HCT116 (cell line): ENCODE measurements around the gene GRIK4. TPM values are rescaled to one million over a fixed set of nuclear protein-coding genes. Genes with fewer than 3 reads are reported as not detected.

ENCODE experiments used
- ATAC-seq: fragments of 200-7000 bp; cut with Tn5 transposase; 2 replicates; pipeline ENCODE4 v1.9.1; 2020; ENCODE audit warnings: mild to moderate bottlenecking, moderate library complexity
- BruUV-seq: library from RNA; stranded (reverse); fragments of 400-500 nt; replicated peaks from 2 replicates; lab custom pipeline; 2021; lab: Mats Ljungman, UMichigan
- CTCF ChIA-PET: fragments of 300-600 bp; sonication (Branson Sonifier 250); formaldehyde crosslinking; loops from one replicate; lab custom pipeline; 2021; ENCODE audit warnings: antibody characterized with exemption; lab: Charles Lee
- POLR2A ChIA-PET: fragments of 300-600, 350-600 bp; sonication (Branson Sonifier 250); formaldehyde crosslinking; loops from one replicate; lab custom pipeline; 2021; ENCODE audit warnings: antibody characterized with exemption; lab: Charles Lee
- RAD21 ChIA-PET, 2 experiments: fragments of 300-600 bp; sonication (Branson Sonifier 250); formaldehyde crosslinking; loops; one replicate each; lab custom pipeline; 2023; ENCODE audit warnings: low total read pairs in 2 of 2; ENCODE audit not compliant: uncharacterized antibody in 2 of 2, unreplicated experiment in 2 of 2, low non-redundant PET in 1 of 2; lab: Charles Lee
- DNase-seq: peaks from one replicate; pipeline ENCODE4 v3.0.0-alpha.2; 2010; ENCODE audit warnings: low read depth, low spot score
- H2AFZ ChIP-seq: fragments of 200-600 bp; shearing (Covaris generic), sonication (generic); 2 replicates; pipeline ENCODE4 v1.6.1; 2017; ENCODE audit warnings: low read depth, mixed run types, mixed read lengths, antibody characterized with exemption, low read length; ENCODE audit not compliant: poor library complexity, severe bottlenecking
- H3K27ac ChIP-seq: 2 replicates; pipeline ENCODE4 v1.5.1; 2012; ENCODE audit warnings: low read depth, low read length
- H3K27me3 ChIP-seq: fragments of 200-600 bp; sonication (generic); 2 replicates; pipeline ENCODE4 v1.6.1; 2016; ENCODE audit warnings: mixed run types, low read length, mixed read lengths; ENCODE audit not compliant: insufficient read depth
- H3K36me3 ChIP-seq, 2 experiments: fragments of 200-500 bp in 1 of 2; fragments of 200-600 bp in 1 of 2; sonication (Bioruptor generic) in 1 of 2; sonication (generic) in 1 of 2; 2 replicates each; pipeline versions ENCODE4 v1.5.1 to v1.6.1; 2014 to 2016; ENCODE audit warnings: low read length in 2 of 2, inconsistent platforms in 1 of 2, mixed read lengths in 1 of 2, mixed run types in 1 of 2; ENCODE audit not compliant: insufficient read depth in 2 of 2, control insufficient read depth in 1 of 2
- H3K4me1 ChIP-seq, 2 experiments: fragments of 200-600 bp in 1 of 2; sonication (generic) in 1 of 2; 2 replicates each; pipeline versions ENCODE4 v1.5.1 to v1.6.1; 2012 to 2017; ENCODE audit warnings: low read length in 2 of 2, inconsistent platforms in 1 of 2, mild to moderate bottlenecking in 1 of 2, mixed read lengths in 1 of 2, mixed run types in 1 of 2, moderate library complexity in 1 of 2; ENCODE audit not compliant: insufficient read depth in 2 of 2, control insufficient read depth in 1 of 2
- H3K4me2 ChIP-seq: fragments of 200-600 bp; sonication (generic); 2 replicates; pipeline ENCODE4 v1.6.1; 2017; ENCODE audit warnings: mixed run types, low read length, mixed read lengths
- H3K4me3 ChIP-seq, 2 experiments: fragments of 200-600 bp in 1 of 2; sonication (generic) in 1 of 2; replicated peaks in 1 of 2; 2 replicates each; pipeline ENCODE4 v1.5.1; 2011 to 2016; ENCODE audit warnings: low read length in 2 of 2, control low read depth in 1 of 2, low read depth in 1 of 2, mild to moderate bottlenecking in 1 of 2, mixed read lengths in 1 of 2, mixed run types in 1 of 2
- H3K79me2 ChIP-seq: fragments of 200-600 bp; sonication (generic); 2 replicates; pipeline ENCODE4 v1.6.1; 2017; ENCODE audit warnings: mild to moderate bottlenecking, mixed run types, low read length, moderate library complexity, mixed read lengths; ENCODE audit not compliant: insufficient read depth
- H3K9ac ChIP-seq: fragments of 200-600 bp; sonication (generic); 2 replicates; pipeline ENCODE4 v1.6.1; 2016; ENCODE audit warnings: low read length, mixed read lengths
- H3K9me2 ChIP-seq: fragments of 200-600 bp; sonication (generic), shearing (Covaris generic); 2 replicates; pipeline ENCODE4 v1.6.1; 2017; ENCODE audit warnings: mixed run types, mild to moderate bottlenecking, moderate library complexity; ENCODE audit not compliant: insufficient read depth
- H3K9me3 ChIP-seq, 2 experiments: fragments of 200-500 bp in 1 of 2; fragments of 200-600 bp in 1 of 2; sonication (Bioruptor generic) in 1 of 2; sonication (generic) in 1 of 2; 2 replicates each; pipeline ENCODE4 v1.6.1; 2014 to 2017; ENCODE audit warnings: low read length in 2 of 2, mixed read lengths in 2 of 2, inconsistent platforms in 1 of 2, low read depth in 1 of 2, mild to moderate bottlenecking in 1 of 2, mixed run types in 1 of 2, moderate library complexity in 1 of 2; ENCODE audit not compliant: control insufficient read depth in 1 of 2, insufficient read depth in 1 of 2
- H4K20me1 ChIP-seq: fragments of 200-600 bp; sonication (generic), shearing (Covaris generic); 2 replicates; pipeline ENCODE4 v1.6.1; 2017; ENCODE audit warnings: mixed run types, mild to moderate bottlenecking, moderate library complexity; ENCODE audit not compliant: insufficient read depth
- CEBPB ChIP-seq: IDR thresholded peaks from 2 replicates; pipeline ENCODE4 v1.6.1; 2012; ENCODE audit warnings: low read depth
- CTCF ChIP-seq, 3 experiments: fragments of 200-600 bp in 1 of 3; sonication (generic) in 1 of 3; IDR thresholded peaks in 2 of 3; conservative IDR thresholded peaks in 1 of 3; 2 replicates each; pipeline ENCODE4 v1.5.1; 2012 to 2017; ENCODE audit warnings: low read depth in 2 of 3, low read length in 2 of 3, antibody characterized with exemption in 1 of 3, borderline replicate concordance in 1 of 3, control low read depth in 1 of 3, mild to moderate bottlenecking in 1 of 3, mixed read lengths in 1 of 3, mixed run types in 1 of 3, moderate library complexity in 1 of 3; ENCODE audit not compliant: insufficient read depth in 1 of 3
- EGR1 ChIP-seq: IDR thresholded peaks from 2 replicates; pipeline ENCODE4 v1.6.1; 2012; ENCODE audit warnings: low read depth
- ELF1 ChIP-seq: IDR thresholded peaks from 2 replicates; pipeline ENCODE4 v1.6.1; 2012; ENCODE audit warnings: low read depth, borderline replicate concordance
- EZH2 ChIP-seq: fragments of 200-600 bp; sonication (generic); IDR thresholded peaks from 2 replicates; pipeline ENCODE4 v1.6.1; 2017; ENCODE audit warnings: antibody characterized with exemption, mixed run types
- JUND ChIP-seq: IDR thresholded peaks from 2 replicates; pipeline ENCODE4 v1.6.1; 2012
- POLR2A ChIP-seq: IDR thresholded peaks from 2 replicates; pipeline ENCODE4 v1.7.0; 2011; ENCODE audit warnings: borderline replicate concordance; ENCODE audit not compliant: insufficient read depth, insufficient read length; ENCODE audit errors: extremely low read depth
- POLR2AphosphoS5 ChIP-seq: IDR thresholded peaks from 2 replicates; pipeline ENCODE4 v1.6.1; 2011; ENCODE audit warnings: mild to moderate bottlenecking, low read depth, low read length, moderate library complexity
- RAD21 ChIP-seq: IDR thresholded peaks from 2 replicates; pipeline ENCODE4 v1.6.1; 2012; ENCODE audit warnings: low read depth, mild to moderate bottlenecking
- SIN3A ChIP-seq: IDR thresholded peaks from 2 replicates; pipeline ENCODE4 v1.6.1; 2012; ENCODE audit warnings: low read depth
- SP1 ChIP-seq: IDR thresholded peaks from 2 replicates; pipeline ENCODE4 v1.6.1; 2012; ENCODE audit warnings: low read depth
- SRF ChIP-seq: IDR thresholded peaks from 2 replicates; pipeline ENCODE4 v1.6.1; 2012; ENCODE audit warnings: low read depth
- TCF7L2 ChIP-seq: IDR thresholded peaks from 2 replicates; pipeline ENCODE4 v1.7.0; 2011; ENCODE audit warnings: borderline replicate concordance, inconsistent platforms; ENCODE audit not compliant: insufficient read depth, insufficient read length; ENCODE audit errors: extremely low read depth
- intact Hi-C: fragments of 100-400 bp; cut with micrococcal nuclease; formaldehyde crosslinking; loops from 2 replicates; pipeline ENCODE4 v1.10.0; 2022
- total RNA-seq: library from RNA; stranded (reverse); gene quantifications from one replicate; pipeline ENCODE4 v1.2.1, GENCODE V29; 2021; ENCODE audit not compliant: unreplicated experiment

Gene GRIK4
- total RNA-seq, 1 experiment from 2014 or later = 0.52 TPM

- Histone ChIP-seq H3K36me3 (no peaks in the 10 kb centered on the region), H3K4me1 (no peaks in the 10 kb centered on the region), H3K27ac (no peak overlapping the region), H3K9me3 (no peaks in the 10 kb centered on the region), H3K79me2 (no peaks in the 10 kb centered on the region), H3K4me2 (no peak overlapping the region), H3K27me3 (peaks cover 17% of the 10 kb centered on the region), H2AFZ (no peak overlapping the region), H3K9ac (no peak overlapping the region), H3K9me2 (no peaks in the 10 kb centered on the region), H3K4me3 (no peak overlapping the region), H4K20me1 (no peaks in the 10 kb centered on the region)
- no TSS peak for BruUV-seq
- intact Hi-C loops = no loop called here
- DNase-seq (no peak), ATAC-seq (no peak)
- ChIA-PET RAD21 (no interaction called here), POLR2A (no interaction called here), CTCF (interaction anchor here (2.9 kb wide), 1 partner anchor 10 kb away, joined by 11 read pairs; no protein-coding TSS in a partner anchor)
- no peak for TF ChIP-seq SP1
- no peak for TF ChIP-seq CTCF (IDR thresholded peaks at IDR 0.05 in 2 of 3, conservative IDR thresholded peaks at IDR 0.05 in 1 of 3; ENCODE audit: borderline replicate concordance in 1 of 3, insufficient read depth in 1 of 3, low read depth in 2 of 3, low read length in 2 of 3)
- no peak for TF ChIP-seq RAD21
- no peak for TF ChIP-seq SRF
- no peak for TF ChIP-seq SIN3A
- TF ChIP-seq JUND = no peak
- no peak for TF ChIP-seq POLR2A
- TF ChIP-seq EZH2 = no peak
- no peak for TF ChIP-seq TCF7L2
- TF ChIP-seq POLR2AphosphoS5 = no peak
- no peak for TF ChIP-seq EGR1
- TF ChIP-seq ELF1 = no peak
- no peak for TF ChIP-seq CEBPB
Observed at GRCh38 chr11:120919045-120919444, 407.5 kb downstream of the GRIK4 start.
